Measurements from ENCODE around the gene PRR13.
"Not testable (repeated sequence)": the region's sequence is repeated elsewhere in the genome, so short reads cannot be mapped to it uniquely, and the experiment has no call there.

Gene PRR13

GRCh38 chr12:53431187-53431586 is 10.3 kb upstream of the PRR13 start:
- no peak for FAIRE-seq
- no peak for DNase-seq (ENCODE audit: extremely low spot score, insufficient read length, low read depth)

- not testable (repeated sequence) for FAIRE-seq; DNase-seq (ENCODE audit: extremely low spot score, insufficient read length, low read depth)
Observed at GRCh38 chr12:53435326-53435725, 6.2 kb upstream of the PRR13 start.

GRCh38 chr12:53439582-53439981 is 2.0 kb upstream of the PRR13 start:
- DNase-seq (ENCODE audit: extremely low spot score, insufficient read length, low read depth); FAIRE-seq: not testable (repeated sequence)

GRCh38 chr12:53443955-53444354 is 2.4 kb downstream of the PRR13 start:
- no peak for DNase-seq (ENCODE audit: extremely low spot score, insufficient read length, low read depth)
- FAIRE-seq = no peak

GRCh38 chr12:53444593-53445325 is 3.2 kb downstream of the PRR13 start:
- FAIRE-seq; DNase-seq (ENCODE audit: extremely low spot score, insufficient read length, low read depth): not testable (repeated sequence)

- no peak for FAIRE-seq
- no peak for DNase-seq (ENCODE audit: extremely low spot score, insufficient read length, low read depth)
Observed at GRCh38 chr12:53450936-53451335, 9.4 kb downstream of the PRR13 start.

- FAIRE-seq = peak; percentile 95
Observed at GRCh38 chr12:53451661-53452158, 10.2 kb downstream of the PRR13 start, which contains the start of gene PCBP2. PCBP2 (plus strand) TSS chr12:53452102; CDS start chr12:53454801, 2,699 bp downstream.

GRCh38 chr12:53452159-53453077 is 10.9 kb downstream of the PRR13 start:
- peak; percentile 55 for DNase-seq (ENCODE audit: extremely low spot score, insufficient read length, low read depth)
- FAIRE-seq = no peak

More at GRCh38 chr12:53451661-53452158, 10.2 kb downstream of the PRR13 start, which contains the start of gene PCBP2:
- DNase-seq (ENCODE audit: extremely low spot score, insufficient read length, low read depth) = peak; percentile 97

GRCh38 chr12:53453953-53454640 is 12.6 kb downstream of the PRR13 start:
- FAIRE-seq = no peak

GRCh38 chr12:53454707-53455106 is 13.2 kb downstream of the PRR13 start:
- FAIRE-seq = no peak

More at GRCh38 chr12:53453953-53454640, 12.6 kb downstream of the PRR13 start:
- DNase-seq (ENCODE audit: extremely low spot score, insufficient read length, low read depth) = no peak

GRCh38 chr12:53456654-53457366 is 15.3 kb downstream of the PRR13 start:
- no peak for FAIRE-seq
- no peak for DNase-seq (ENCODE audit: extremely low spot score, insufficient read length, low read depth)

More at GRCh38 chr12:53454707-53455106, 13.2 kb downstream of the PRR13 start:
- no peak for DNase-seq (ENCODE audit: extremely low spot score, insufficient read length, low read depth)

GRCh38 chr12:53459097-53459496 is 17.6 kb downstream of the PRR13 start:
- FAIRE-seq (no peak), DNase-seq (ENCODE audit: extremely low spot score, insufficient read length, low read depth) (no peak)

- FAIRE-seq = no peak
Observed at GRCh38 chr12:53461059-53461458, 19.5 kb downstream of the PRR13 start.

GRCh38 chr12:53461591-53461990 is 20.1 kb downstream of the PRR13 start:
- no peak for FAIRE-seq

More at GRCh38 chr12:53461059-53461458, 19.5 kb downstream of the PRR13 start:
- DNase-seq (ENCODE audit: extremely low spot score, insufficient read length, low read depth) = no peak

GRCh38 chr12:53462935-53463334 is 21.4 kb downstream of the PRR13 start:
- no peak for FAIRE-seq
- no peak for DNase-seq (ENCODE audit: extremely low spot score, insufficient read length, low read depth)

More at GRCh38 chr12:53461591-53461990, 20.1 kb downstream of the PRR13 start:
- DNase-seq (ENCODE audit: extremely low spot score, insufficient read length, low read depth) = no peak

GRCh38 chr12:53463802-53464560 is 22.4 kb downstream of the PRR13 start:
- no peak for FAIRE-seq
- no peak for DNase-seq (ENCODE audit: extremely low spot score, insufficient read length, low read depth)

GRCh38 chr12:53464685-53465418 is 23.3 kb downstream of the PRR13 start:
- DNase-seq (ENCODE audit: extremely low spot score, insufficient read length, low read depth) = no peak
- FAIRE-seq = no peak

GRCh38 chr12:53465679-53466078 is 24.1 kb downstream of the PRR13 start:
- no peak for DNase-seq (ENCODE audit: extremely low spot score, insufficient read length, low read depth)
- FAIRE-seq = no peak

Measured in GM18507 (cell line).